ENCODE results near the gene HBG1. TPM values are rescaled to one million over a fixed set of nuclear protein-coding genes. Genes with fewer than 3 reads are reported as not detected.

HBG1 gene
- total and polyA plus RNA-seq, 2 of the 4 experiments (the other 2 are of a cell fraction): not detected

- H4K5ac ChIP-seq (ENCODE audit: low read depth, low read length): no peak overlapping the region; the same call in 1 of the 2 replicates
- H3K9me1 ChIP-seq (ENCODE audit: insufficient read depth, low read length): peaks cover 6% of the 10 kb centered on the region; the same call in 1 of the 2 replicates
- H2BK120ac ChIP-seq (ENCODE audit: low read depth, low read length): no peak overlapping the region
- CTCF ChIA-PET: no interaction called here
- TF ChIP-seq MXI1 (IDR thresholded peaks at IDR 0.05; ENCODE audit: borderline replicate concordance, low read depth, low read length) (no peak), RCOR1 (IDR thresholded peaks at IDR 0.05; ENCODE audit: insufficient replicate concordance, low read length) (no peak), USF2 (IDR thresholded peaks at IDR 0.05; ENCODE audit: low read depth, low read length) (no peak), NFE2L2 (IDR thresholded peaks at IDR 0.05; ENCODE audit: low read depth, low read length) (no peak), MAFK (IDR thresholded peaks at IDR 0.05; ENCODE audit: low read depth, low read length) (no peak), ELK1 (IDR thresholded peaks at IDR 0.05; ENCODE audit: borderline replicate concordance, low read depth, low read length) (no peak), CTCF (conservative IDR thresholded peaks at IDR 0.05; ENCODE audit: low read depth, low read length) (no peak)
- H3K23ac ChIP-seq (ENCODE audit: low read depth, low read length): no peak overlapping the region
- no peaks in the 10 kb centered on the region for H3K27me3 ChIP-seq (ENCODE audit: control insufficient read depth, insufficient read depth, low read length)
- ATAC-seq (ENCODE audit: low read depth) (no peak; the same call in 1 of the 2 replicates), DNase-seq (no peak)
- H2BK15ac ChIP-seq (ENCODE audit: low read depth, low read length): no peak overlapping the region
- intact Hi-C loops (cut with micrococcal nuclease) (no loop called here), in situ Hi-C loops (cut with MboI; ENCODE audit: low sequenced_read_pairs) (no loop called here), dilution Hi-C loops (cut with HindIII; ENCODE audit: low sequenced_read_pairs, unreplicated experiment) (no loop called here)
- no peak overlapping the region for H2BK20ac ChIP-seq (ENCODE audit: low read depth, low read length)
- no peak overlapping the region for H4K8ac ChIP-seq (ENCODE audit: low read depth in 2 of 2, low read length in 2 of 2)
- H3K56ac ChIP-seq (ENCODE audit: extremely low read depth, insufficient read depth, low read length): no peak overlapping the region
- no peaks in the 10 kb centered on the region for H3K9me3 ChIP-seq (ENCODE audit: control insufficient read depth, insufficient read depth, low read length)
- POLR2A ChIA-PET (ENCODE audit: unreplicated experiment): no interaction called here
- no peak overlapping the region for H2AFZ ChIP-seq (replicated peaks; ENCODE audit: low read length, poor library complexity)
- H2BK5ac ChIP-seq (ENCODE audit: low read depth, low read length, poor library complexity, severe bottlenecking): peak overlapping the region; percentile 55
- no peak overlapping the region for H2AK9ac ChIP-seq (replicated peaks; ENCODE audit: low read depth, low read length, poor library complexity)
- no peaks in the 10 kb centered on the region for H3K36me3 ChIP-seq (ENCODE audit: control insufficient read depth, insufficient read depth, low read length)
- H3K9ac ChIP-seq (ENCODE audit: low read depth, low read length): no peak overlapping the region
- no peak overlapping the region for H2AK5ac ChIP-seq (ENCODE audit: low read depth, low read length)
- H3K27ac ChIP-seq (ENCODE audit: insufficient read depth, low read length): no peak overlapping the region
- peaks cover 3% of the 10 kb centered on the region for H3K4me1 ChIP-seq (ENCODE audit: control insufficient read depth, insufficient read depth, low read length)
- no TSS peak for BruUV-seq (replicated peaks)
- H4K91ac ChIP-seq (ENCODE audit: insufficient read depth, low read depth, low read length): no peak overlapping the region
- no peak overlapping the region for H3K4me2 ChIP-seq (ENCODE audit: low read depth, low read length)
- H3K4ac ChIP-seq (ENCODE audit: low read depth, low read length): no peak overlapping the region
- H3K79me1 ChIP-seq (ENCODE audit: low read depth in 1 of 2, low read length in 2 of 2): no peaks in the 10 kb centered on the region
- H3K4me3 ChIP-seq (ENCODE audit: insufficient read depth, low read depth, low read length): no peak overlapping the region
- H3K14ac ChIP-seq (replicated peaks; ENCODE audit: low read depth, low read length): no peak overlapping the region
- H4K20me1 ChIP-seq (ENCODE audit: insufficient read depth, low read length): no peaks in the 10 kb centered on the region
- peak overlapping the region; percentile 57; the same call in 1 of the 2 replicates for H3K18ac ChIP-seq (ENCODE audit: low read depth, low read length)
- no CpG with 5 or more reads among the region's 2 CpGs for WGBS, 2 experiments (ENCODE audit: extremely low coverage in 2 of 2, insufficient read length in 1 of 2)
Observed at GRCh38 chr11:5229796-5230195, 19.9 kb downstream of the HBG1 start.
